ENCODE results near the gene TDRD10. TPM values are rescaled to one million over a fixed set of nuclear protein-coding genes. Genes with fewer than 3 reads are reported as not detected.

TDRD10 gene
- total RNA-seq, 2 donors from 2014 or later, result 0.85 to 1.8 TPM

GRCh38 chr1:154459080-154459479 is 42.9 kb upstream of the TDRD10 start:
- no peak for DNase-seq (ENCODE audit: low spot score)
- H3K36me3 ChIP-seq, result peaks cover 10% of the 10 kb centered on the region
- no peaks in the 10 kb centered on the region for H3K9me3 ChIP-seq
- TF ChIP-seq CTCF (IDR thresholded peaks at IDR 0.05), result no peak
- H3K27ac ChIP-seq, result no peak overlapping the region
- H3K27me3 ChIP-seq, result no peaks in the 10 kb centered on the region
- H3K4me3 ChIP-seq, result no peak overlapping the region
- H3K4me1 ChIP-seq, result peaks cover 0 to 14% of the 10 kb centered on the region in 2 donors

- H3K27me3 ChIP-seq, result no peaks in the 10 kb centered on the region
- no peak overlapping the region for H3K27ac ChIP-seq
- peaks cover 7% of the 10 kb centered on the region for H3K36me3 ChIP-seq
- DNase-seq (ENCODE audit: low spot score), result no peak
- H3K9me3 ChIP-seq, result no peaks in the 10 kb centered on the region
- peaks cover 0 to 14% of the 10 kb centered on the region in 2 donors for H3K4me1 ChIP-seq
- no peak overlapping the region for H3K4me3 ChIP-seq
- no peak for TF ChIP-seq CTCF (IDR thresholded peaks at IDR 0.05)
Measured at GRCh38 chr1:154460695-154461260, 41.2 kb upstream of the TDRD10 start.

GRCh38 chr1:154463512-154463990 is 38.5 kb upstream of the TDRD10 start:
- Histone ChIP-seq H3K4me1 (peaks cover 0 to 14% of the 10 kb centered on the region in 2 donors), H3K36me3 (peaks cover 9% of the 10 kb centered on the region)
- no peak for DNase-seq (ENCODE audit: low spot score)

GRCh38 chr1:154465621-154466195 is 36.3 kb upstream of the TDRD10 start:
- H3K27ac ChIP-seq, result no peak overlapping the region
- no peaks in the 10 kb centered on the region for H3K27me3 ChIP-seq
- H3K9me3 ChIP-seq, result no peaks in the 10 kb centered on the region
- peaks cover 0 to 14% of the 10 kb centered on the region in 2 donors for H3K4me1 ChIP-seq
- no peak for TF ChIP-seq CTCF (IDR thresholded peaks at IDR 0.05)
- DNase-seq (ENCODE audit: low spot score), result no peak
- H3K4me3 ChIP-seq, result no peak overlapping the region
- H3K36me3 ChIP-seq, result peaks cover 9% of the 10 kb centered on the region

More at GRCh38 chr1:154463512-154463990, 38.5 kb upstream of the TDRD10 start:
- TF ChIP-seq CTCF (IDR thresholded peaks at IDR 0.05), result no peak
- no peaks in the 10 kb centered on the region for H3K27me3 ChIP-seq
- H3K9me3 ChIP-seq, result no peaks in the 10 kb centered on the region
- no peak overlapping the region for H3K4me3 ChIP-seq
- H3K27ac ChIP-seq, result peak overlapping the region; percentile 26 to 58

GRCh38 chr1:154466206-154466605 is 35.8 kb upstream of the TDRD10 start:
- no peaks in the 10 kb centered on the region for H3K9me3 ChIP-seq
- peaks cover 9% of the 10 kb centered on the region for H3K36me3 ChIP-seq
- no peak overlapping the region for H3K27ac ChIP-seq
- peaks cover 0 to 14% of the 10 kb centered on the region in 2 donors for H3K4me1 ChIP-seq
- DNase-seq (ENCODE audit: low spot score), result no peak
- no peak overlapping the region for H3K4me3 ChIP-seq
- no peaks in the 10 kb centered on the region for H3K27me3 ChIP-seq
- no peak for TF ChIP-seq CTCF (IDR thresholded peaks at IDR 0.05)

Measured in right atrium auricular region (tissue), 2 donors.